Pancreas (tissue), 10 donors: Measurements from ENCODE around the gene HOXC10. TPM values are rescaled to one million over a fixed set of nuclear protein-coding genes. Genes with fewer than 3 reads are reported as not detected.

Experiments used
- ATAC-seq, 4 donors: fragments of 200-7000 bp; cut with Tn5 transposase; one replicate each; pipeline versions ENCODE4 v1.8.0 to v1.9.1; 2020; ENCODE audit warnings: mild to moderate bottlenecking in 4 of 4, moderate library complexity in 4 of 4
- DNase-seq, 6 donors: peaks; one replicate each; pipeline ENCODE4 v3.0.0-alpha.2; 2020
- FAIRE-seq: peaks from 2 replicates; lab custom pipeline; 2012; peaks lifted over from hg19 to GRCh38; lab: Jason Lieb, UNC
- H3K27ac ChIP-seq, 4 donors: fragments of 200-600 bp; sonication (generic); 1 replicate in 3 of 4; 2 replicates in 1 of 4; pipeline versions ENCODE4 v1.5.0 to v1.8.0; 2020
- H3K27me3 ChIP-seq, 4 donors: fragments of 200-600 bp; one replicate each; pipeline ENCODE4 v1.8.0; 2021
- H3K36me3 ChIP-seq, 3 donors: fragments of 200-600 bp; sonication (generic) in 1 of 3; one replicate each; pipeline versions ENCODE4 v1.5.0 to v1.8.0; 2020 to 2021
- H3K4me1 ChIP-seq, 3 donors: fragments of 200-600 bp; one replicate each; pipeline ENCODE4 v1.8.0; 2021
- H3K4me3 ChIP-seq, 4 donors: fragments of 200-600 bp; sonication (generic) in 2 of 4; one replicate each; pipeline versions ENCODE4 v1.5.0 to v1.8.0; 2020 to 2021
- H3K9me3 ChIP-seq, 4 donors: fragments of 200-600 bp; one replicate each; pipeline ENCODE4 v1.8.0; 2021
- WGBS, 2 donors: extraction: QIAGEN DNeasy Blood & Tissue Kit; methylation state at CpG; one replicate each; pipeline ENCODE4 v1.1.7; 2013; 5-methylcytosine and 5-hydroxymethylcytosine counted together
- intact Hi-C, 3 donors: fragments of 100-400 bp; cut with DNase I; formaldehyde crosslinking; loops; one replicate each; pipeline versions ENCODE4 v1.11.1 to v1.14.2; 2022
- polyA plus RNA-seq, 2 donors: library from polyadenylated mRNA; stranded (reverse); fragments of 200-250 nt; gene quantifications; one replicate each; pipeline ENCODE4 v1.2.3, GENCODE V29; 2013
- total RNA-seq, 6 donors: library from RNA; stranded (reverse); fragmentation: NEBNext Ultra II Directional in 4 of 6; extraction: Animal tissue kit (Norgen Biotek cat#: 25700) in 4 of 6; gene quantifications; one replicate each; pipeline versions ENCODE4 v1.2.1 to v1.2.4, GENCODE V29; 2021 to 2023
- TF ChIP-seq, protein P1 (sequence below), 4 donors: fragments of 200-600 bp; sonication (generic) in 3 of 4; IDR thresholded peaks; one replicate each; pipeline versions ENCODE4 v1.5.0 to v1.8.0; 2021; ENCODE audit warnings: antibody characterized with exemption in 4 of 4
- donor health status: healthy with polysubstance abuse.
- donor health status: DM: no; HTN: no; CAD: no; lungs with moderate emphysema.
- donor health status: DM: no; HTN: no; CAD: no.
- donor health status: control.
- donor health status: control.
- donor health status: Bipolar disorder and iron deficiency.
- donor health status: DM: yes; HTN: yes; CAD: no.
- donor health status: DM: no; HTN: no; CAD: no.
- donor health status: DM: no; HTN: no; CAD: no.
- donor health status: DM: yes; HTN: yes; CAD: no.

HOXC10 gene
- total and polyA plus RNA-seq, 8 donors = 0.08 to 0.16 TPM; not detected in 6

DNA sequence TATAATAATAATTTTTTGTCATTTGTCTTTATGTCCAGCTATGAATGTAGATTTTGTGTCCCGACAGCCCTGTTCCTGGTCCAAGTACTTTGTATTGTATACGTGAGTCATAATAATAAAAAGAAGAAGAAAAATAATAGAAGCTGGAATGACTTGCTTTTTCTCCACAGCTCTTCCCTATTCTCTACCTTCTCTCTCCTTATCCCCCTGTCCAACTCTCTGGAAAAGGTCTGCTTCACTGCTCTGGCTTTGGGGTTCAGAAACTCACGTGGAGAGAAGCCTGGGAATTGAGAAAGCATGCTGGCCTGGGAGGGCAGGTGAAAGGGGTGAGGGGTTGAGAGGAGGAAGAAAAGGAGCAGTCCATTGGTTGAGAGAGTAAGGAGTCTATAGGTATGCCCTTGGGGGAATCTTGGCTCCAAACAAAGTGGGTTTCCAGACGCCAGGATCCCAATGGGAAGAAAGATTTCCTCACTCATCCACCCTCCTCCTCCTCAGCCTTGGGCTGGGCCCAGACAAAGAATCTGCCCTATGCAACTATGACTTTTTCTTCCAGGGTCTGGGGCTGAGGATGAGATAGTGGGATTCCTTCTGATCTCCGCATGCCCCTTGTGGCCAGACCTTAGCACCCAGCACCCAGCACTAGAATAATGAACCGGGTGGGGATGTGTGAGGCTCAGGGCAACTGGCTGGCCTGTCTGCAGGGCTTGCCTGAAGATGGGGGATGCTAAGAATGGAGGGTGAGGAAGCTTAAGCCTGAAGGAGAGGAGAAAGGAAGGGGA, 27.9 kb downstream of the HOXC10 start:
- H3K4me1 ChIP-seq = peaks cover 0 to 4% (median 0%) of the 10 kb centered on the region in 3 donors
- intact Hi-C loops = no loop called here
- no peak overlapping the region for H3K27ac ChIP-seq
- 33 to 35% methylated on average over 6 of the region's 6 CpGs for WGBS, 2 donors
- no peak for DNase-seq
- ATAC-seq = no peak
- peaks cover 0 to 52% (median 12%) of the 10 kb centered on the region in 4 donors for H3K27me3 ChIP-seq
- TF ChIP-seq, protein P1, sequence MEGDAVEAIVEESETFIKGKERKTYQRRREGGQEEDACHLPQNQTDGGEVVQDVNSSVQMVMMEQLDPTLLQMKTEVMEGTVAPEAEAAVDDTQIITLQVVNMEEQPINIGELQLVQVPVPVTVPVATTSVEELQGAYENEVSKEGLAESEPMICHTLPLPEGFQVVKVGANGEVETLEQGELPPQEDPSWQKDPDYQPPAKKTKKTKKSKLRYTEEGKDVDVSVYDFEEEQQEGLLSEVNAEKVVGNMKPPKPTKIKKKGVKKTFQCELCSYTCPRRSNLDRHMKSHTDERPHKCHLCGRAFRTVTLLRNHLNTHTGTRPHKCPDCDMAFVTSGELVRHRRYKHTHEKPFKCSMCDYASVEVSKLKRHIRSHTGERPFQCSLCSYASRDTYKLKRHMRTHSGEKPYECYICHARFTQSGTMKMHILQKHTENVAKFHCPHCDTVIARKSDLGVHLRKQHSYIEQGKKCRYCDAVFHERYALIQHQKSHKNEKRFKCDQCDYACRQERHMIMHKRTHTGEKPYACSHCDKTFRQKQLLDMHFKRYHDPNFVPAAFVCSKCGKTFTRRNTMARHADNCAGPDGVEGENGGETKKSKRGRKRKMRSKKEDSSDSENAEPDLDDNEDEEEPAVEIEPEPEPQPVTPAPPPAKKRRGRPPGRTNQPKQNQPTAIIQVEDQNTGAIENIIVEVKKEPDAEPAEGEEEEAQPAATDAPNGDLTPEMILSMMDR (IDR thresholded peaks at IDR 0.05) = no peak
- H3K4me3 ChIP-seq = no peak overlapping the region
- no peaks in the 10 kb centered on the region for H3K36me3 ChIP-seq
- H3K9me3 ChIP-seq = no peaks in the 10 kb centered on the region
- no peak for FAIRE-seq

DNA sequence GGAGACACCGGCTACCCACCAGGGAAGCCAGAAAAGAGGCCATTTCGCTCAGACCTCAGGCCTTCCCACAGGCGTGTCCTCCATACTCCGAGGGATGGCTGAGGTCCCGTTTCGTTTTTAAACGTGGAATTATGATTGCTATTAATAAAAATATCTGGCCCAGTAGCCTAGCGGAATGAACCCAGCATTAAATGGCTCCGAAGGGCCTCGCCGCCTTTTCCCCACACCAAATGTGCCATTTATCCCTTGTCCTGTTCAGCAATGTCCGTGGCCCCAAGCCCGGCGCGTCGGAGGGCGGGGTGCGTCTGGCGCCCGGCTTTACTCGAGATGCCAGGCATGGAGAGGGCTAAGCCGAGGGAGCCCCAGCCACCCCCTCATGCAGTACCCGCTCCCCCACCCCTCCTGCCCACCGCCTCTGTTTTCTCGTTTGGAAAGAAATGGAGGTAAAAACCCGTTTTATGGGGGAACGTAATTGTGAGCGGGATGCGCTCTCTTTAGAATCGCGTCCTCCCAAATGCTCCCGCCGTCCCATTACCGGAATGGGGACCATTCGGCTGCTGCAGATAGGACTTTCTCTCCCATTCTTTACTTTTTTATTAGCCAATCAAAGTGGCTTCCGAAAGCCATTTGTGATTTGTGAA, 29.6 kb downstream of the HOXC10 start:
- intact Hi-C loops = no loop called here
- no peak for ATAC-seq
- WGBS, 2 donors = 10 to 12% methylated on average over 36 of the region's 36 CpGs
- peaks cover 0 to 42% (median 9%) of the 10 kb centered on the region in 4 donors for H3K27me3 ChIP-seq
- TF ChIP-seq, protein P1 (IDR thresholded peaks at IDR 0.05) = no peak
- no peak overlapping the region for H3K27ac ChIP-seq
- H3K4me3 ChIP-seq = no peak overlapping the region
- peaks cover 0 to 4% (median 0%) of the 10 kb centered on the region in 3 donors for H3K4me1 ChIP-seq
- FAIRE-seq = no peak
- H3K9me3 ChIP-seq = no peaks in the 10 kb centered on the region
- DNase-seq = no peak
- no peaks in the 10 kb centered on the region for H3K36me3 ChIP-seq

DNA sequence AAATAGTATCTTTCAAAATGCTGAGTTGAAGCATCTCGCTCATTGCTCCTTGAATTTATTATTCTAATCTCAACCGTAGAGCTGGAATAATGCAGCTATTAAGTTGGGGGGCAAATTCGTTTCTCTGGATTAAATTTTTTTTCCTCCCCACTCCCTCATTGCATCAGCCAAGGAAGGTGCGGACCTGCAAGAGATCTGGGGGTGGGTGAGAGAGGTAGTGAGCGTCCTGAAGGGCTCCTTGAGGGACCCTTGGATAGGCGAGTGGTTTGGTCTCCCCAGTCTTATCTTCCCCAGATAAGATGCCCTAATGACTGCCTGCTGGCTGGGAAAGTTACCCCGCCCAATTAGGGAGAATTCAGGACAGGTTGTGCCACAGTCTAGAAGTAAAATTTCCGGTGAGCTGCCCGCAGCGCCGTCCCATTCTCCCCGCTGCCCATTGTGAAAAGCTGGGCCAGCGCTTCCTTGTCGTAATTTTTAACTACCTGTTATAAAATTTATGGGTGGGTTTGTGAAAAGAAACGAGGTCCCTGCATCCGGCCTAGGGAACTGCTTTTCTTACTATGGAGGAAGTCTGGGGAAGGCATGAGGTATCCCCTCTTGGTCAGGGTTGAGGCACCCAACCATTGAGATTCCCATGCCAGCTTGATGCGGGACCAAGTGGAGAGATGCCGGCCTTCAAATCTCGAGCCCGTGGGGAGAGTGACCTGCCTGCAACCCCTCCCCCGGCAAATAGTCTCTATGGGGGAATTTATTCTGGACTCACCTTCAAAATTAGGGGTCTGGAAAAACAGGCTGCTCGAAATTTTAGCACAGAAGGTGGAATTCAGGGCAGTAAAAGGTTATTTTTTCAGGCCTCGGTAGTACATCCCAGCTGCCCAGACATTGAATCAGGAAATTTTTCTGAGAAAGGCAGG, 30.3 kb downstream of the HOXC10 start:
- no peaks in the 10 kb centered on the region for H3K36me3 ChIP-seq
- H3K4me3 ChIP-seq = no peak overlapping the region
- ATAC-seq = no peak
- intact Hi-C loops = no loop called here
- WGBS, 2 donors = 12 to 18% methylated on average over 23 of the region's 23 CpGs
- peaks cover 0 to 35% (median 9%) of the 10 kb centered on the region in 4 donors for H3K27me3 ChIP-seq
- H3K9me3 ChIP-seq = no peaks in the 10 kb centered on the region
- TF ChIP-seq, protein P1 (IDR thresholded peaks at IDR 0.05) = no peak
- no peak for DNase-seq
- peaks cover 0 to 4% (median 0%) of the 10 kb centered on the region in 3 donors for H3K4me1 ChIP-seq
- no peak overlapping the region for H3K27ac ChIP-seq
- no peak for FAIRE-seq

DNA sequence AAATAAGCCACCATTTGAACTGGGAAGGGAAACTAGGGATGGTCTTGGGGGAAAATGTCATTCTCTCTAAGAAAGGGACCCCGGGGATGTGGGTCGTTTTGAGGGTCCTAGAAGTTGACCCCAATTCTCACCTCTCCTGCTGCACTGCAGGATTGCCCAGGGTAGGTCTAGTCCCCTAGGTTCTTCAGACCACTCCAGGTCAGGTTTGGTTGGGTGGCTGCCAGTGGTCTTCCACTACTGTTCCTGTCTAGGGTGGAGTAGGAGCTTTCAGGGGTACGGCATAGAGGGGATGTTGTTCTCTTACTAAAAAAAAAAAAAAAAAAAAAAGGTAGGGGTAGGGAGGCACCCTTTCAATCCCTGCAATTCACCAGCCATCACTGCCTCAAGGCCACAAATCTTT, 31.1 kb downstream of the HOXC10 start:
- FAIRE-seq = no peak
- Histone ChIP-seq H3K4me1 (peaks cover 0 to 4% (median 0%) of the 10 kb centered on the region in 3 donors), H3K9me3 (no peaks in the 10 kb centered on the region), H3K27me3 (peaks cover 0 to 32% (median 9%) of the 10 kb centered on the region in 4 donors), H3K4me3 (no peak overlapping the region), H3K36me3 (no peaks in the 10 kb centered on the region), H3K27ac (no peak overlapping the region)
- DNase-seq = no peak
- TF ChIP-seq, protein P1 (IDR thresholded peaks at IDR 0.05) = no peak
- 7 to 14% methylated on average over 3 of the region's 3 CpGs for WGBS, 2 donors
- intact Hi-C loops = no loop called here
- no peak for ATAC-seq
